Measurements from ENCODE around the gene AMMECR1.

GRCh38 chrX:110204986-110205385 lies 112.9 kb downstream of the AMMECR1 start:
- TF ChIP-seq CBFB (CRISPR knock-in tag; IDR thresholded peaks at IDR 0.05) (no peak), NFYB (CRISPR knock-in tag; IDR thresholded peaks at IDR 0.05) (no peak), ELF1 (CRISPR knock-in tag; IDR thresholded peaks at IDR 0.05) (no peak)
- TF ChIP-seq, protein P1, sequence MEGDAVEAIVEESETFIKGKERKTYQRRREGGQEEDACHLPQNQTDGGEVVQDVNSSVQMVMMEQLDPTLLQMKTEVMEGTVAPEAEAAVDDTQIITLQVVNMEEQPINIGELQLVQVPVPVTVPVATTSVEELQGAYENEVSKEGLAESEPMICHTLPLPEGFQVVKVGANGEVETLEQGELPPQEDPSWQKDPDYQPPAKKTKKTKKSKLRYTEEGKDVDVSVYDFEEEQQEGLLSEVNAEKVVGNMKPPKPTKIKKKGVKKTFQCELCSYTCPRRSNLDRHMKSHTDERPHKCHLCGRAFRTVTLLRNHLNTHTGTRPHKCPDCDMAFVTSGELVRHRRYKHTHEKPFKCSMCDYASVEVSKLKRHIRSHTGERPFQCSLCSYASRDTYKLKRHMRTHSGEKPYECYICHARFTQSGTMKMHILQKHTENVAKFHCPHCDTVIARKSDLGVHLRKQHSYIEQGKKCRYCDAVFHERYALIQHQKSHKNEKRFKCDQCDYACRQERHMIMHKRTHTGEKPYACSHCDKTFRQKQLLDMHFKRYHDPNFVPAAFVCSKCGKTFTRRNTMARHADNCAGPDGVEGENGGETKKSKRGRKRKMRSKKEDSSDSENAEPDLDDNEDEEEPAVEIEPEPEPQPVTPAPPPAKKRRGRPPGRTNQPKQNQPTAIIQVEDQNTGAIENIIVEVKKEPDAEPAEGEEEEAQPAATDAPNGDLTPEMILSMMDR (CRISPR knock-in tag; IDR thresholded peaks at IDR 0.05) = no peak

Measured in HepG2 (cell line).